ENCODE data around the gene PHTF1. TPM values are rescaled to one million over a fixed set of nuclear protein-coding genes. Genes with fewer than 3 reads are reported as not detected.

Gene PHTF1
- polyA plus RNA-seq, 1 donor from 2014 or later = 46.1 TPM

GRCh38 chr1:113666126-113666525 lies 93.2 kb downstream of the PHTF1 start:
- no peak overlapping the region for H3K4me2 ChIP-seq (ENCODE audit: low read length)
- no peaks in the 10 kb centered on the region for H3K27me3 ChIP-seq (ENCODE audit: insufficient read depth, low read depth, low read length)
- H3K27ac ChIP-seq (ENCODE audit: low read length) = no peak overlapping the region
- H3K4me3 ChIP-seq (ENCODE audit: low read length) = no peak overlapping the region
- H3K9me2 ChIP-seq (ENCODE audit: insufficient read depth, low read length) = no peaks in the 10 kb centered on the region
- no peaks in the 10 kb centered on the region for H3F3A ChIP-seq (ENCODE audit: insufficient read depth, low read length, poor library complexity, severe bottlenecking)
- H4K20me1 ChIP-seq (ENCODE audit: insufficient read depth) = no peaks in the 10 kb centered on the region
- no peaks in the 10 kb centered on the region for H3K36me3 ChIP-seq (ENCODE audit: insufficient read depth, low read length)
- no peak overlapping the region for H3K9ac ChIP-seq (ENCODE audit: low read length)
- TF ChIP-seq RAD21 (conservative IDR thresholded peaks at IDR 0.05) (no peak), SMC3 (conservative IDR thresholded peaks at IDR 0.05; ENCODE audit: poor library complexity) (no peak)
- no peaks in the 10 kb centered on the region for H3K9me3 ChIP-seq (ENCODE audit: low read length)
- no peaks in the 10 kb centered on the region for H3K79me2 ChIP-seq (replicated peaks; ENCODE audit: insufficient read depth, low read length)
- H2AFZ ChIP-seq (ENCODE audit: low read depth, low read length) = no peak overlapping the region

DNA sequence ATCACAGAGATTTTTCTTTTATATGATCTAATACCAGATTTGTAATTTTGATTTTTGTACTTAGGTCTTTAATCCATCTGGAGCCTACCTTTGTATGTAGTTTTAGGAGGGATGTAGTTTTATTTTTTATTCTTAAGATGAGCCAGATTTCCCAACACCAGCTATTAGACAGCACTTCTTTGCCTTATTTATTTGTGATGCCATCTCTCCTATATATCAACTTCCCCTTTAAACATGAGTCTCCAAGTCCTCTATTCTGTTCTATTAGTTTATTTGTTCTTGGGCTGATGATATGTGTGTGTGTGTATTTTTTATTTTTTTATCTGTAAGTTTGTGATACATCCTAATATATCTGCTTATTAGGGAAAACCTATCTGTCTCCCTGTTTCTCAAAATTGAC lies 94.2 kb downstream of the PHTF1 start:
- H3K9me3 ChIP-seq (ENCODE audit: low read length) = no peaks in the 10 kb centered on the region
- H3K27me3 ChIP-seq (ENCODE audit: insufficient read depth, low read depth, low read length) = no peaks in the 10 kb centered on the region
- H3K4me2 ChIP-seq (ENCODE audit: low read length) = no peak overlapping the region
- H3K4me3 ChIP-seq (ENCODE audit: low read length) = no peak overlapping the region
- H3K9ac ChIP-seq (ENCODE audit: low read length) = no peak overlapping the region
- H3F3A ChIP-seq (ENCODE audit: insufficient read depth, low read length, poor library complexity, severe bottlenecking) = no peaks in the 10 kb centered on the region
- H3K79me2 ChIP-seq (replicated peaks; ENCODE audit: insufficient read depth, low read length) = no peaks in the 10 kb centered on the region
- H3K36me3 ChIP-seq (ENCODE audit: insufficient read depth, low read length) = no peaks in the 10 kb centered on the region
- no peaks in the 10 kb centered on the region for H3K9me2 ChIP-seq (ENCODE audit: insufficient read depth, low read length)
- H3K27ac ChIP-seq (ENCODE audit: low read length) = no peak overlapping the region
- TF ChIP-seq SMC3 (conservative IDR thresholded peaks at IDR 0.05; ENCODE audit: poor library complexity) = no peak
- no peak for TF ChIP-seq MXI1 (conservative IDR thresholded peaks at IDR 0.05; ENCODE audit: poor library complexity, severe bottlenecking)
- no peak for TF ChIP-seq EP300 (conservative IDR thresholded peaks at IDR 0.05; ENCODE audit: poor library complexity, severe bottlenecking)
- no peak for TF ChIP-seq POLR2AphosphoS5 (IDR thresholded peaks at IDR 0.05)
- TF ChIP-seq CTCF (IDR thresholded peaks at IDR 0.05; ENCODE audit: poor library complexity, severe bottlenecking) = no peak
- no peak for TF ChIP-seq REST (IDR thresholded peaks at IDR 0.05; ENCODE audit: borderline replicate concordance)
- no peak for TF ChIP-seq RAD21 (conservative IDR thresholded peaks at IDR 0.05)
- TF ChIP-seq EZH2 (IDR thresholded peaks at IDR 0.05; ENCODE audit: borderline replicate concordance, insufficient read depth, low read length, poor library complexity, severe bottlenecking) = no peak
- no peak for TF ChIP-seq TAF1 (IDR thresholded peaks at IDR 0.05; ENCODE audit: low read depth)
- H4K20me1 ChIP-seq (ENCODE audit: insufficient read depth) = no peaks in the 10 kb centered on the region
- no peak overlapping the region for H2AFZ ChIP-seq (ENCODE audit: low read depth, low read length)

Measured in neural cell (in vitro differentiated cells).